ENCODE data around the gene IL3. TPM values are rescaled to one million over a fixed set of nuclear protein-coding genes. Genes with fewer than 3 reads are reported as not detected.

Gene IL3
- total and polyA plus RNA-seq, 11 donors: not detected

GRCh38 chr5:132020568-132021339, 39.7 kb upstream of the IL3 start:
- intact Hi-C loops (cut with DNase I): no loop called here
- DNase-seq (no peak), ATAC-seq (no peak)
- no peak for TF ChIP-seq POLR2A (IDR thresholded peaks at IDR 0.05)
- TF ChIP-seq CTCF (IDR thresholded peaks at IDR 0.05): no peak
- peaks cover 0 to 10% (median 0%) of the 10 kb centered on the region in 12 donors for H3K4me1 ChIP-seq
- 71 to 79% (median 76%) methylated on average over 6 of the region's 6 CpGs for WGBS, 4 donors
- H3K36me3 ChIP-seq: no peaks in the 10 kb centered on the region
- no peak overlapping the region for H3K4me3 ChIP-seq
- H3K27ac ChIP-seq: peak overlapping the region in 1 of 12 donors; percentile 29
- H3K27me3 ChIP-seq: peaks cover 0 to 24% (median 10%) of the 10 kb centered on the region in 9 donors
- no peaks in the 10 kb centered on the region for H3K9me3 ChIP-seq

- TF ChIP-seq CTCF (IDR thresholded peaks at IDR 0.05) (no peak), POLR2A (IDR thresholded peaks at IDR 0.05) (no peak)
- ATAC-seq (no peak), DNase-seq (no peak)
- Histone ChIP-seq H3K9me3 (no peaks in the 10 kb centered on the region), H3K4me3 (no peak overlapping the region), H3K27ac (no peak overlapping the region), H3K36me3 (no peaks in the 10 kb centered on the region), H3K4me1 (peaks cover 0 to 10% (median 0%) of the 10 kb centered on the region in 12 donors), H3K27me3 (peaks cover 0 to 24% (median 10%) of the 10 kb centered on the region in 9 donors)
- 43 to 60% (median 52%) methylated on average over 2 of the region's 2 CpGs for WGBS, 4 donors
- intact Hi-C loops (cut with DNase I): no loop called here
These were observed 38.8 kb upstream of the IL3 start for GRCh38 chr5:132021654-132022053.

- ATAC-seq: no peak
- Histone ChIP-seq H3K4me3 (no peak overlapping the region), H3K27ac (no peak overlapping the region), H3K9me3 (no peaks in the 10 kb centered on the region), H3K27me3 (peaks cover 0 to 22% (median 5%) of the 10 kb centered on the region in 9 donors), H3K4me1 (peaks cover 0 to 10% (median 0%) of the 10 kb centered on the region in 12 donors), H3K36me3 (no peaks in the 10 kb centered on the region)
- TF ChIP-seq CTCF (IDR thresholded peaks at IDR 0.05) (no peak), POLR2A (IDR thresholded peaks at IDR 0.05) (no peak)
- intact Hi-C loops (cut with DNase I): no loop called here
- 75 to 86% (median 78%) methylated on average over 2 of the region's 2 CpGs for WGBS, 4 donors
- no peak for DNase-seq
These were observed 37.7 kb upstream of the IL3 start for GRCh38 chr5:132022737-132023136.

- peaks cover 0 to 10% (median 0%) of the 10 kb centered on the region in 12 donors for H3K4me1 ChIP-seq
- 63 to 71% (median 64%) methylated on average over 5 of the region's 5 CpGs for WGBS, 4 donors
- ATAC-seq (no peak), DNase-seq (no peak)
- intact Hi-C loops (cut with DNase I): no loop called here
- H3K27me3 ChIP-seq: peaks cover 0 to 15% (median 0%) of the 10 kb centered on the region in 9 donors
- no peaks in the 10 kb centered on the region for H3K36me3 ChIP-seq
- no peak overlapping the region for H3K27ac ChIP-seq
- TF ChIP-seq CTCF (IDR thresholded peaks at IDR 0.05) (no peak), POLR2A (IDR thresholded peaks at IDR 0.05) (no peak)
- H3K9me3 ChIP-seq: no peaks in the 10 kb centered on the region
- H3K4me3 ChIP-seq: no peak overlapping the region
These were observed 37.0 kb upstream of the IL3 start for GRCh38 chr5:132023258-132024116.
